Measurements from ENCODE around the gene SMIM35.

GRCh38 chr11:118046964-118047700 lies 39.6 kb downstream of the SMIM35 start:
- no peak for TF ChIP-seq CTCF (IDR thresholded peaks at IDR 0.05)
- no peak for TF ChIP-seq POLR2A (IDR thresholded peaks at IDR 0.05)
